Measurements from ENCODE around the gene TXNDC8. TPM values are rescaled to one million over a fixed set of nuclear protein-coding genes. Genes with fewer than 3 reads are reported as not detected.
"Not testable (repeated sequence)": the region's sequence is repeated elsewhere in the genome, so short reads cannot be mapped to it uniquely, and the experiment has no call there.

Gene TXNDC8
- total and polyA plus RNA-seq, 5 experiments from 2014 or later: not detected

DNA sequence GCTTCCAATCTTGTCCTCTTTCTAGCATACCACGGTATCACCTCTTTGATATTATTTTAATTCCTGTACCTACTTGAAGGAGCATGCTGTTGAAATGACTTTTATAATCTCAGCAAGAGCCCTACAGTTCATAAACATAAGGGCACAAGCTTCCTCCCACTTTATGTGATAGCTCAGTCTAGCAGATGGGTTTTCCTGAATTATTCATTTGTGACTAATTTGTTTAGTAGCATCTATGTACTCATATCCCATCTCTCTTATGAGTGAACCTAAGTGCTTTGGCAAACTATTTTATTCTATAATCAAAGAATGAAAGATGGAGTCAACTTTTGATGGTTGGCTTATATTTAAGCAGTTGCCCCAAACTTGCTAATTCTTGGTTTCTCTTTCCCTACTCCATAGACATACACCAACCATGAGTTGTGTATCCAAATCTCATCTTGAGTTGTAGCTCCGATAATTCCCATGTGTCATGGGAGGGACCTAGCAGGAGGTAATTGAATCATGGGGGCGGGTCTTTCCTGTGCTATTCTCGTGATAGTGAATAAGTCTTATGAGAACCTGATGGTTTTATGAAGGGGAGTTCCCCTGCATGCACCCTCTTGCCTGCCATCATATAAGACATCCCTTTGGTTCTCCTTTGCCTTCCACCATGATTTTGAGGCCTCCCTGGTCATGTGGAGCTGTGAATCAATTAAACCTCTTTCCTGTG lies 17.7 kb downstream of the TXNDC8 start:
- Mint-ChIP-seq H3K27ac (no peak overlapping the region), H3K9me3 (no peaks in the 10 kb centered on the region), H3K4me1 (peaks cover 0 to 18% (median 11%) of the 10 kb centered on the region in 4 donors), H3K36me3 (no peaks in the 10 kb centered on the region), H3K4me3 (no peak overlapping the region), H3K27me3 (peaks cover 0 to 5% (median 0%) of the 10 kb centered on the region in 5 donors)
- ATAC-seq (no peak), DNase-seq (no peak)
- POLR2A ChIA-PET: no interaction called here

DNA sequence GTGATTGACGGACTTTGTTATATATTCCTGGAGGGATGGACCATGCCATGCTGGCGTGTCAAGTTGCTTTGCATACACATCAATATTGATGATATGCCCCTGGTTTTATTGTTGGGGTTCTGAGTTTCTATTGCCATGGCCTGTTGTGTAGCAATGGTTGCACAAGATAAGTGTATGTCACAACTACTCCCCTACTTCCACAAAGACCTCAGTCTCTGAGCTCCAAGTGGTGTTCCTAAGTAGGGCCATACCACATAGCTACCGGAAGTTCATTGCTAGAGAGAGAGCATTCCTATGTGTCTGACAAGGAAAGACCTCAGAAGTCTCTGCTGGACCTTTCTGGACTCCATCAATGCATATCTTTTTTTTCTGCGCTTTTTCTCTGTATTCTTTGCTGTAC lies 19.8 kb downstream of the TXNDC8 start:
- Mint-ChIP-seq H3K27ac (no peak overlapping the region), H3K27me3 (peaks cover 0 to 2% (median 0%) of the 10 kb centered on the region in 5 donors), H3K4me3 (no peak overlapping the region), H3K36me3 (no peaks in the 10 kb centered on the region), H3K4me1 (peaks cover 0 to 18% (median 11%) of the 10 kb centered on the region in 4 donors), H3K9me3 (peaks cover 0 to 11% (median 0%) of the 10 kb centered on the region in 9 donors)
- no peak for ATAC-seq
- DNase-seq: no peak
- POLR2A ChIA-PET: no interaction called here

DNA sequence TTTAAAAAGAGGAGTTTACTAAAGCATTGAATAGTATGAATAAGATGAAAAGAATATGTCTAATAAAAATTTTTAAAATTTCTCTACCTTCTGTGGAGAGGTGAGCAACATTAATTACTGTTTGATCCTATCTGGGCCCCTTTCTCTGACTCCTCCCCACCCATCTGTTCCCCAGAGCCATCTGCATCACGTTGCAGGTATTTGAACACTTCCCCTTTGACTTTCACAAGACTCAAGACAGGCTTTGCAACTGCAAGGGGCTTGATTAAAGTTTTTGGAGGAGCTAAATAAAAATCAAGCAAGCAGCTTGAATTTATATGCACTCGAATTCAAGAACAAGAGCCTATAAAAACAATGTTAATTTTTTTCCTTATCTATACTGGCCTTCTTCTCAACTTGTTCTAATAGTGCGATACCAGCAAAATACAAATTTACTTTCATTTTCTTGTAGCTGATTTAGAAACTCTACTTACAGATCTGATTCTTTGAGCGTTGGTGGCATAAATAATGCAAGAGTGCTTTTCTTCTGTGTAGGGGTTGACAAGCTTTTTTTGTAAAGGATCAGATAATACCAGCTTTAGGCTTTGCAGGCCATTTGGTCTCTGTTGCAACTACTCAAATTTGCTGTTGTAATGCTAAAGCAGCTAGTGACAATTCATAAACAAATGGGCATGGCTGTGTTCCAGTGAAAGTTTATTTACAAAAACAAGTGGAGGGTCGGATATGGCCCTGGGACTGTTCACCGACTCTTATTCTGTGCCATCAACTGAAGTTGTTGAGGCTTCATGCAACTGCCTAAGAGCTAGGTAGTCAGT lies 21.2 kb downstream of the TXNDC8 start:
- H3K27me3 Mint-ChIP-seq: no peaks in the 10 kb centered on the region
- peak overlapping the region; percentile 1 to 70 (median 24) for H3K27ac Mint-ChIP-seq
- peaks cover 0 to 4% (median 0%) of the 10 kb centered on the region in 3 donors for H3K36me3 Mint-ChIP-seq
- DNase-seq (no peak), ATAC-seq (no peak)
- H3K9me3 Mint-ChIP-seq: peaks cover 0 to 18% (median 2%) of the 10 kb centered on the region in 9 donors
- peak overlapping the region; percentile 1 to 69 (median 56) for H3K4me3 Mint-ChIP-seq
- POLR2A ChIA-PET: no interaction called here
- H3K4me1 Mint-ChIP-seq: peaks cover 0 to 18% (median 11%) of the 10 kb centered on the region in 4 donors

- H3K9me3 Mint-ChIP-seq: peaks cover 0 to 18% (median 2%) of the 10 kb centered on the region in 9 donors
- H3K36me3 Mint-ChIP-seq, H3K27me3 Mint-ChIP-seq, H3K27ac Mint-ChIP-seq, DNase-seq, ATAC-seq, H3K4me3 Mint-ChIP-seq, POLR2A ChIA-PET: not testable (repeated sequence)
- H3K4me1 Mint-ChIP-seq: peaks cover 4 to 19% (median 18%) of the 10 kb centered on the region in 4 donors
Observed at GRCh38 chr9:110311978-110312377, 25.7 kb downstream of the TXNDC8 start.

GRCh38 chr9:110309681-110310080 lies 28.0 kb downstream of the TXNDC8 start:
- Mint-ChIP-seq H3K4me1 (peaks cover 4 to 10% (median 10%) of the 10 kb centered on the region in 4 donors), H3K36me3 (peaks cover 0 to 4% (median 0%) of the 10 kb centered on the region in 3 donors), H3K4me3 (no peak overlapping the region), H3K9me3 (peaks cover 0 to 18% (median 2%) of the 10 kb centered on the region in 9 donors), H3K27me3 (peaks cover 0 to 3% (median 0%) of the 10 kb centered on the region in 5 donors), H3K27ac (no peak overlapping the region)
- ATAC-seq (no peak), DNase-seq (no peak)
- POLR2A ChIA-PET: no interaction called here

GRCh38 chr9:110308633-110309038 lies 29.0 kb downstream of the TXNDC8 start:
- POLR2A ChIA-PET: no interaction called here
- Mint-ChIP-seq H3K9me3 (peaks cover 0 to 13% (median 2%) of the 10 kb centered on the region in 9 donors), H3K36me3 (peaks cover 0 to 4% (median 0%) of the 10 kb centered on the region in 3 donors), H3K4me1 (peaks cover 4 to 10% (median 10%) of the 10 kb centered on the region in 4 donors), H3K27me3 (peaks cover 0 to 3% (median 0%) of the 10 kb centered on the region in 5 donors), H3K4me3 (peak overlapping the region in 3 of 10 donors; percentile 4 to 31 (median 11)), H3K27ac (peak overlapping the region in 6 of 10 donors; percentile 15 to 84 (median 44))
- ATAC-seq: no peak
- no peak for DNase-seq

GRCh38 chr9:110307191-110307590 lies 30.5 kb downstream of the TXNDC8 start:
- H3K4me3 Mint-ChIP-seq: no peak overlapping the region
- no peak for ATAC-seq
- H3K9me3 Mint-ChIP-seq: peaks cover 0 to 3% (median 0%) of the 10 kb centered on the region in 9 donors
- H3K27ac Mint-ChIP-seq: no peak overlapping the region
- peaks cover 4 to 10% (median 10%) of the 10 kb centered on the region in 4 donors for H3K4me1 Mint-ChIP-seq
- H3K36me3 Mint-ChIP-seq: no peaks in the 10 kb centered on the region
- POLR2A ChIA-PET: no interaction called here
- DNase-seq: no peak
- peaks cover 0 to 10% (median 3%) of the 10 kb centered on the region in 5 donors for H3K27me3 Mint-ChIP-seq

DNA sequence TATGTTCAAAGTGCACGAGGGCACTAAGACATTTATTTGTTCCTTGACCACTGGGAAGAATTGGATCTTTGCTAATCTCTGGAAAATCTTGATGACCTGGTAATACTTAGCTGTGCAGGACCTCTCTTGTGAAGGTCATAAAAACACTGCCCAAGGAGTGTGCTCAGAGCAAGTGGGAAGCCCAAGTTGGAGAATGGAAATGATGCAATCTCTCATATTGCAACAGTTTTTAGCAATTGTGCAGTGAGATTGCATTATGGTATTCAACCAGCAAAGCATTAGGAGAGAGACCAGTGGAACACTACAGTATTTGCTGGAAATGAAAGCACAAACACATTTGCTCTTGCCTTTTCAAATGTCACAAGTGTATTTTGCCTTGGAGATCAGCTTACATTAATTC lies 34.5 kb downstream of the TXNDC8 start:
- POLR2A ChIA-PET: interaction anchor here (0.7 kb wide), 1 partner anchor 37 kb away, joined by 3 read pairs; no protein-coding TSS in a partner anchor
- ATAC-seq (no peak), DNase-seq (no peak)
- H3K27ac Mint-ChIP-seq: no peak overlapping the region
- H3K9me3 Mint-ChIP-seq: peaks cover 0 to 4% (median 0%) of the 10 kb centered on the region in 9 donors
- no peaks in the 10 kb centered on the region for H3K36me3 Mint-ChIP-seq
- H3K4me3 Mint-ChIP-seq: no peak overlapping the region
- H3K27me3 Mint-ChIP-seq: peaks cover 3 to 18% (median 6%) of the 10 kb centered on the region in 5 donors
- peaks cover 0 to under 1% (median under 1%) of the 10 kb centered on the region in 4 donors for H3K4me1 Mint-ChIP-seq

GRCh38 chr9:110298043-110298605 lies 39.5 kb downstream of the TXNDC8 start:
- no peaks in the 10 kb centered on the region for H3K4me1 Mint-ChIP-seq
- H3K27me3 Mint-ChIP-seq: peaks cover under 1 to 21% (median 5%) of the 10 kb centered on the region in 5 donors
- H3K9me3 Mint-ChIP-seq: peaks cover 0 to 4% (median 0%) of the 10 kb centered on the region in 9 donors
- no peak for ATAC-seq
- no peak overlapping the region for H3K4me3 Mint-ChIP-seq
- no peak overlapping the region for H3K27ac Mint-ChIP-seq
- no peak for DNase-seq
- no peaks in the 10 kb centered on the region for H3K36me3 Mint-ChIP-seq
- POLR2A ChIA-PET: no interaction called here

DNA sequence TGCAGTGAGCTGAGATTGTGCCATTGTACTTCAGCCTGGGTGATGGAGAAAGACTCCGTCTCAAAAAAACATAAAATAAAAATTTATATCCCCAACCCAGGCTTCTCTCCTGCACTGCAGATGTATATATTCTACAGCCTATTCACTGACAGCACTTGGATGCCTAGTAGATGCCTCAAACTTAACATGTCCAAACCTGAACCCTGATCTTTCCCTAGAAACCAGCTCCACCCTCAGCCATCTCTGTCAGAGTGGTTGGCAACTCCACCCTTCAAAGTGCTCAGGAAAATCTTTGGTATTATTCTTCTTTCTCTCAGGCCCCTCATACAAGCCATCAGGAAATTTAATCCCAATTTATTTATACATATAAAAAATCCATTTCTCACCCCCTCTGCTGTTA lies 44.4 kb downstream of the TXNDC8 start:
- DNase-seq (no peak), ATAC-seq (no peak)
- POLR2A ChIA-PET: no interaction called here
- peaks cover 0 to 5% (median 1%) of the 10 kb centered on the region in 5 donors for H3K27me3 Mint-ChIP-seq
- peaks cover 0 to 2% (median 0%) of the 10 kb centered on the region in 9 donors for H3K9me3 Mint-ChIP-seq
- H3K27ac Mint-ChIP-seq: no peak overlapping the region
- no peaks in the 10 kb centered on the region for H3K36me3 Mint-ChIP-seq
- no peaks in the 10 kb centered on the region for H3K4me1 Mint-ChIP-seq
- no peak overlapping the region for H3K4me3 Mint-ChIP-seq

DNA sequence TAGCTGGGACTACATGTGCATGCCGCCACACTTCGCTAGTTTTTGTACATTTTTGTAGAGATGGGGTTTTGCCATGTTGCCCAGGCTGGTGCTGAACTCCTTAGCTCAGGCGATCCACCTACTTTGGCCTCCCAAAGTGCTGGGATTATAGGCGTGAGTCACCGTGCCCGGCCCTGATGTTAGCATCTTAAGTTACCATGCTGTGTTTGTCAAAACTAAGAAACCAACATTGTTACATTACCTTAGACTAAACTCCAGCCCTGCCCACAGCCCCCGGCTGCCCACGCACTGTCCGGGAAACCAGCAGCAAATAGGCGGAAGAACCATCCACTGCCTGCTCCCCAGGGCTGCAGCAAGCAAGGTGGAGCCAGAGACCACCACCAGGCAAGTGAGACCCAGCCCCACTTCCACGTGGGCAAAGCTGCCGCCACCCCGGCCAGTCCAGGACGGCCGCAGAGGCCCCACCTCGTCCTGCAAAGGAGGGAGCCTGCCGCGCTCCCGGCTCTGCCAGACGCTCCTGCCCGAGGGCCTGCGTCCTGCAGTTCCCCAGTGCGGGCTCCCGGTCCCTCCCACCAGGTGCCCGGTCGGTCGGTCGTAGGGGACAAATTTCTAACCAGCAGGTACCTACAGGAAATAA lies 45.6 kb downstream of the TXNDC8 start:
- no peak overlapping the region for H3K27ac Mint-ChIP-seq
- H3K4me1 Mint-ChIP-seq: no peaks in the 10 kb centered on the region
- no peaks in the 10 kb centered on the region for H3K36me3 Mint-ChIP-seq
- DNase-seq (no peak), ATAC-seq (no peak)
- peaks cover 0 to 4% (median 1%) of the 10 kb centered on the region in 5 donors for H3K27me3 Mint-ChIP-seq
- no peak overlapping the region for H3K4me3 Mint-ChIP-seq
- POLR2A ChIA-PET: no interaction called here
- peaks cover 0 to 2% (median 0%) of the 10 kb centered on the region in 9 donors for H3K9me3 Mint-ChIP-seq

- ATAC-seq: no peak
- Mint-ChIP-seq H3K27me3 (peaks cover 0 to 4% (median 2%) of the 10 kb centered on the region in 5 donors), H3K9me3 (peaks cover 0 to 2% (median 0%) of the 10 kb centered on the region in 9 donors)
Observed at GRCh38 chr9:110290001-110290400, 47.7 kb downstream of the TXNDC8 start.

More at GRCh38 chr9:110290001-110290400, 47.7 kb downstream of the TXNDC8 start:
- no peak for DNase-seq
- POLR2A ChIA-PET: no interaction called here
- no peaks in the 10 kb centered on the region for H3K4me1 Mint-ChIP-seq
- no peaks in the 10 kb centered on the region for H3K36me3 Mint-ChIP-seq
- no peak overlapping the region for H3K27ac Mint-ChIP-seq
- no peak overlapping the region for H3K4me3 Mint-ChIP-seq
